IMR-90 (cell line): Measurements from ENCODE around the gene REPS1. TPM values are rescaled to one million over a fixed set of nuclear protein-coding genes. Genes with fewer than 3 reads are reported as not detected.

Experiments used
- ATAC-seq: fragments of 200-7000 bp; cut with Tn5 transposase; 2 replicates; pipeline ENCODE4 v1.9.1; 2020; ENCODE audit warnings: low read depth, mild to moderate bottlenecking, moderate library complexity
- BruUV-seq: library from RNA; stranded (reverse); fragments of 400-500 nt; replicated peaks from 2 replicates; lab custom pipeline; 2021; lab: Mats Ljungman, UMichigan
- CTCF ChIA-PET: fragments of 300-600 bp; formaldehyde crosslinking; extraction: SDS; loops from one replicate; lab custom pipeline; 2021; ENCODE audit warnings: antibody characterized with exemption; lab: Yijun Ruan, JAX
- POLR2A ChIA-PET: fragments of 300-600 bp; sonication (Branson Sonifier 250); formaldehyde crosslinking; loops from one replicate; lab custom pipeline; 2022; ENCODE audit warnings: antibody characterized with exemption; ENCODE audit not compliant: unreplicated experiment; lab: Charles Lee
- DNase-seq: peaks from one replicate; pipeline ENCODE4 v3.0.0; 2013
- H2AFZ ChIP-seq: replicated peaks from 2 replicates; pipeline ENCODE3; 2013; ENCODE audit warnings: low read length, mild to moderate bottlenecking; ENCODE audit not compliant: poor library complexity
- H2AK5ac ChIP-seq: 2 replicates; pipeline ENCODE4 v1.6.1; 2013; ENCODE audit warnings: low read depth, low read length, inconsistent platforms
- H2AK9ac ChIP-seq: replicated peaks from 2 replicates; pipeline ENCODE3; 2013; ENCODE audit warnings: mild to moderate bottlenecking, low read depth, low read length, moderate library complexity; ENCODE audit not compliant: poor library complexity
- H2BK120ac ChIP-seq: 2 replicates; pipeline ENCODE4 v1.6.1; 2013; ENCODE audit warnings: low read depth, low read length, inconsistent platforms
- H2BK15ac ChIP-seq: 3 replicates; pipeline ENCODE4 v1.6.1; 2013; ENCODE audit warnings: low read depth, low read length, inconsistent platforms
- H2BK20ac ChIP-seq: 2 replicates; pipeline ENCODE4 v1.6.1; 2013; ENCODE audit warnings: low read depth, mild to moderate bottlenecking, inconsistent platforms, low read length, moderate library complexity
- H2BK5ac ChIP-seq: 2 replicates; pipeline ENCODE4 v1.6.1; 2013; ENCODE audit warnings: mild to moderate bottlenecking, low read depth, low read length, inconsistent platforms; ENCODE audit not compliant: poor library complexity, severe bottlenecking
- H3K14ac ChIP-seq: replicated peaks from 2 replicates; pipeline ENCODE4 v1.6.1; 2013; ENCODE audit warnings: low read depth, low read length, inconsistent platforms
- H3K18ac ChIP-seq: 2 replicates; pipeline ENCODE4 v1.6.1; 2013; ENCODE audit warnings: low read depth, low read length, control low read depth
- H3K23ac ChIP-seq: 2 replicates; pipeline ENCODE4 v1.6.1; 2013; ENCODE audit warnings: low read depth, low read length, inconsistent platforms
- H3K27ac ChIP-seq: 2 replicates; pipeline ENCODE4 v1.5.1; 2013; ENCODE audit warnings: mild to moderate bottlenecking, control low read depth, low read length; ENCODE audit not compliant: insufficient read depth
- H3K27me3 ChIP-seq: 2 replicates; pipeline ENCODE4 v1.6.1; 2013; ENCODE audit warnings: low read length; ENCODE audit not compliant: control insufficient read depth, insufficient read depth
- H3K36me3 ChIP-seq: 2 replicates; pipeline ENCODE4 v1.6.1; 2013; ENCODE audit warnings: low read length, mixed read lengths; ENCODE audit not compliant: control insufficient read depth, insufficient read depth
- H3K4ac ChIP-seq: 2 replicates; pipeline ENCODE4 v1.6.1; 2013; ENCODE audit warnings: low read depth, low read length, inconsistent platforms
- H3K4me1 ChIP-seq: 2 replicates; pipeline ENCODE4 v1.6.1; 2013; ENCODE audit warnings: low read length, mixed read lengths; ENCODE audit not compliant: control insufficient read depth, insufficient read depth
- H3K4me2 ChIP-seq: 2 replicates; pipeline ENCODE4 v1.6.1; 2013; ENCODE audit warnings: low read depth, mild to moderate bottlenecking, control low read depth, low read length, moderate library complexity
- H3K4me3 ChIP-seq: 2 replicates; pipeline ENCODE4 v1.5.1; 2013; ENCODE audit warnings: low read depth, mild to moderate bottlenecking, control low read depth, low read length, moderate library complexity; ENCODE audit not compliant: insufficient read depth
- H3K56ac ChIP-seq: 2 replicates; pipeline ENCODE4 v1.6.1; 2013; ENCODE audit warnings: low read length, inconsistent platforms; ENCODE audit not compliant: insufficient read depth; ENCODE audit errors: extremely low read depth
- H3K79me1 ChIP-seq, 2 experiments: 2 replicates each; pipeline ENCODE4 v1.6.1; 2013; ENCODE audit warnings: low read length in 2 of 2, inconsistent platforms in 1 of 2, low read depth in 1 of 2
- H3K9ac ChIP-seq: 2 replicates; pipeline ENCODE4 v1.6.1; 2013; ENCODE audit warnings: low read depth, low read length, control low read depth
- H3K9me1 ChIP-seq: 2 replicates; pipeline ENCODE4 v1.6.1; 2013; ENCODE audit warnings: low read length, inconsistent platforms; ENCODE audit not compliant: insufficient read depth
- H3K9me3 ChIP-seq: 2 replicates; pipeline ENCODE4 v1.6.1; 2013; ENCODE audit warnings: low read length; ENCODE audit not compliant: control insufficient read depth, insufficient read depth
- H4K20me1 ChIP-seq: 2 replicates; pipeline ENCODE4 v1.6.1; 2013; ENCODE audit warnings: low read length, inconsistent platforms; ENCODE audit not compliant: insufficient read depth
- H4K5ac ChIP-seq: 2 replicates; pipeline ENCODE4 v1.6.1; 2013; ENCODE audit warnings: mild to moderate bottlenecking, low read depth, low read length, control low read depth
- H4K8ac ChIP-seq, 2 experiments: 2 replicates each; pipeline ENCODE4 v1.6.1; 2013; ENCODE audit warnings: low read depth in 2 of 2, low read length in 2 of 2, control low read depth in 1 of 2, inconsistent platforms in 1 of 2
- H4K91ac ChIP-seq: 2 replicates; pipeline ENCODE4 v1.6.1; 2013; ENCODE audit warnings: low read depth, low read length, inconsistent platforms; ENCODE audit not compliant: insufficient read depth
- BHLHE40 ChIP-seq: fragments of 150-350 bp; IDR thresholded peaks from 2 replicates; pipeline ENCODE4 v1.6.1; 2016; ENCODE audit warnings: mild to moderate bottlenecking, low read depth, low read length
- CEBPB ChIP-seq: IDR thresholded peaks from 2 replicates; pipeline ENCODE4 v1.6.1; 2012; ENCODE audit warnings: low read depth, low read length, improper control_type of control experiment
- CHD1 ChIP-seq: IDR thresholded peaks from 2 replicates; pipeline ENCODE4 v1.6.1; 2012; ENCODE audit warnings: low read depth, low read length, improper control_type of control experiment
- FOS ChIP-seq: fragments of 150-350 bp; IDR thresholded peaks from 2 replicates; pipeline ENCODE4 v1.6.1; 2016; ENCODE audit warnings: low read depth, low read length
- MAFK ChIP-seq: IDR thresholded peaks from 2 replicates; pipeline ENCODE4 v1.6.1; 2012; ENCODE audit warnings: low read depth, low read length, improper control_type of control experiment
- MAZ ChIP-seq: IDR thresholded peaks from 2 replicates; pipeline ENCODE4 v1.6.1; 2012; ENCODE audit warnings: low read depth, mild to moderate bottlenecking, low read length, improper control_type of control experiment, moderate library complexity, borderline replicate concordance
- MXI1 ChIP-seq: IDR thresholded peaks from 2 replicates; pipeline ENCODE4 v1.6.1; 2012; ENCODE audit warnings: low read depth, mild to moderate bottlenecking, low read length, moderate library complexity, borderline replicate concordance
- NFE2L2 ChIP-seq: fragments of 150-350 bp; IDR thresholded peaks from 2 replicates; pipeline ENCODE4 v1.6.1; 2016; ENCODE audit warnings: low read depth, mild to moderate bottlenecking, low read length
- POLR2A ChIP-seq: IDR thresholded peaks from 2 replicates; pipeline ENCODE4 v1.6.1; 2012; ENCODE audit warnings: mild to moderate bottlenecking, low read depth, low read length
- RAD21 ChIP-seq: IDR thresholded peaks from 2 replicates; pipeline ENCODE4 v1.6.1; 2012; ENCODE audit warnings: low read length, improper control_type of control experiment
- RCOR1 ChIP-seq: IDR thresholded peaks from 2 replicates; pipeline ENCODE4 v1.6.1; 2012; ENCODE audit warnings: mild to moderate bottlenecking, low read length, improper control_type of control experiment; ENCODE audit not compliant: insufficient replicate concordance
- RFX5 ChIP-seq: IDR thresholded peaks from 2 replicates; pipeline ENCODE4 v1.8.0; 2012; ENCODE audit warnings: low read depth, mild to moderate bottlenecking, low read length, moderate library complexity
- SMC3 ChIP-seq: fragments of 150-350 bp; IDR thresholded peaks from 2 replicates; pipeline ENCODE4 v1.6.1; 2016; ENCODE audit warnings: low read depth, mild to moderate bottlenecking, antibody characterized with exemption, low read length, moderate library complexity
- WGBS, 2 experiments: methylation state at CpG; one replicate each; pipeline versions ENCODE4 v1.1.5 to v1.1.7; 2013; ENCODE audit warnings: missing lambda C conversion rate in 2 of 2; ENCODE audit not compliant: insufficient read length in 1 of 2; ENCODE audit errors: extremely low coverage in 2 of 2; 5-methylcytosine and 5-hydroxymethylcytosine counted together
- dilution Hi-C: fragments of 300-500 bp; cut with HindIII; formaldehyde crosslinking; loops from one replicate; pipeline ENCODE4 v1.14.3; 2018; ENCODE audit warnings: low sequenced_read_pairs; ENCODE audit not compliant: unreplicated experiment
- in situ Hi-C: fragments of 300-500 bp; cut with MboI; formaldehyde crosslinking; loops from 3 replicates; pipeline ENCODE4 v1.14.3; 2019; ENCODE audit warnings: low sequenced_read_pairs, inconsistent platforms, mixed read lengths
- intact Hi-C: fragments of 100-400 bp; cut with micrococcal nuclease; formaldehyde crosslinking; loops from 2 replicates; pipeline ENCODE4 v1.10.0; 2022
- polyA plus RNA-seq, 3 experiments: library from polyadenylated mRNA; depleted of rRNA; stranded (reverse); fragments of >200 nt; gene quantifications; 2 replicates each; pipeline ENCODE4 v1.2.3, GENCODE V29; 2012; ENCODE audit warnings: low replicate concordance in 1 of 3
- total RNA-seq: library from RNA; depleted of rRNA; stranded (reverse); fragments of >200 nt; gene quantifications from 2 replicates; pipeline ENCODE4 v1.2.3, GENCODE V29; 2012
- TF ChIP-seq, protein P1 (sequence below): conservative IDR thresholded peaks from 2 replicates; pipeline ENCODE4 v1.5.1; 2012; ENCODE audit warnings: mild to moderate bottlenecking, low read depth, low read length, improper control_type of control experiment
- TF ChIP-seq, protein P2 (sequence below): fragments of 150-350 bp; IDR thresholded peaks from 2 replicates; pipeline ENCODE4 v1.6.1; 2017; ENCODE audit warnings: mild to moderate bottlenecking, antibody characterized with exemption, low read length, low read depth
- TF ChIP-seq, protein P3 (sequence below): fragments of 150-350 bp; IDR thresholded peaks from 2 replicates; pipeline ENCODE4 v1.6.1; 2016; ENCODE audit warnings: low read depth, mild to moderate bottlenecking, low read length, moderate library complexity, borderline replicate concordance

The REPS1 gene
- total and polyA plus RNA-seq, 2 of the 4 experiments (the other 2 are of a cell fraction): 21.9 to 24.2 TPM

DNA sequence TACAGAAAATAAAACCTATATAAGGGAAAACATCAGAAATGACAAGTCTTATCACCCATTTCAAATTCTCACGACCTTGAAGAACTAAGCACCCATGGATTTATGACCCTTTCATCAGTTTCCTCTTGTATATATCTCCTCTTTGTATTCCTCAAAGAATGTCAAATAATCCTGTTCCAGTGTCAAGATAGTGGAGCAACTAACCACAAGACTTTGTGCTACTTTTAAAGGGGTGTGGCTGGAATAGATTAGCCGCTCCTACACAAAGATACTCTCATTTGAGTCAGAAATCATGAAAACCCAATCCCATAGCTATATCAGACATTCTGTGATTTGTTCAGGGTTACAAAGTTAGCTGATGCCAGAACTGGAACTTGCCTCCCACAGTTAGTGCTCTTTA, 6.6 kb downstream of the REPS1 start:
- no peak overlapping the region for H3K23ac ChIP-seq
- CTCF ChIA-PET: no interaction called here
- H3K9me3 ChIP-seq: no peaks in the 10 kb centered on the region
- no peak for ATAC-seq
- H2AK9ac ChIP-seq: no peak overlapping the region
- no peak overlapping the region for H3K4ac ChIP-seq
- H3K27me3 ChIP-seq: no peaks in the 10 kb centered on the region
- no peak overlapping the region for H2BK5ac ChIP-seq
- dilution Hi-C loops (no loop called here), intact Hi-C loops (no loop called here), in situ Hi-C loops (loop anchor here (10.0 kb wide), 1 partner anchor 867 kb away; no protein-coding TSS in a partner anchor)
- H4K91ac ChIP-seq: no peak overlapping the region
- no peak overlapping the region for H3K9ac ChIP-seq
- H3K36me3 ChIP-seq: no peaks in the 10 kb centered on the region
- no peak overlapping the region for H2BK20ac ChIP-seq
- no peak for DNase-seq
- no peak for TF ChIP-seq SMC3
- no peak for TF ChIP-seq MXI1
- no peak for TF ChIP-seq POLR2A
- TF ChIP-seq FOS: no peak
- no peak for TF ChIP-seq MAFK
- no peak for TF ChIP-seq RAD21
- TF ChIP-seq, protein P1, sequence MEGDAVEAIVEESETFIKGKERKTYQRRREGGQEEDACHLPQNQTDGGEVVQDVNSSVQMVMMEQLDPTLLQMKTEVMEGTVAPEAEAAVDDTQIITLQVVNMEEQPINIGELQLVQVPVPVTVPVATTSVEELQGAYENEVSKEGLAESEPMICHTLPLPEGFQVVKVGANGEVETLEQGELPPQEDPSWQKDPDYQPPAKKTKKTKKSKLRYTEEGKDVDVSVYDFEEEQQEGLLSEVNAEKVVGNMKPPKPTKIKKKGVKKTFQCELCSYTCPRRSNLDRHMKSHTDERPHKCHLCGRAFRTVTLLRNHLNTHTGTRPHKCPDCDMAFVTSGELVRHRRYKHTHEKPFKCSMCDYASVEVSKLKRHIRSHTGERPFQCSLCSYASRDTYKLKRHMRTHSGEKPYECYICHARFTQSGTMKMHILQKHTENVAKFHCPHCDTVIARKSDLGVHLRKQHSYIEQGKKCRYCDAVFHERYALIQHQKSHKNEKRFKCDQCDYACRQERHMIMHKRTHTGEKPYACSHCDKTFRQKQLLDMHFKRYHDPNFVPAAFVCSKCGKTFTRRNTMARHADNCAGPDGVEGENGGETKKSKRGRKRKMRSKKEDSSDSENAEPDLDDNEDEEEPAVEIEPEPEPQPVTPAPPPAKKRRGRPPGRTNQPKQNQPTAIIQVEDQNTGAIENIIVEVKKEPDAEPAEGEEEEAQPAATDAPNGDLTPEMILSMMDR: no peak
- no peak for TF ChIP-seq MAZ
- TF ChIP-seq, protein P2, sequence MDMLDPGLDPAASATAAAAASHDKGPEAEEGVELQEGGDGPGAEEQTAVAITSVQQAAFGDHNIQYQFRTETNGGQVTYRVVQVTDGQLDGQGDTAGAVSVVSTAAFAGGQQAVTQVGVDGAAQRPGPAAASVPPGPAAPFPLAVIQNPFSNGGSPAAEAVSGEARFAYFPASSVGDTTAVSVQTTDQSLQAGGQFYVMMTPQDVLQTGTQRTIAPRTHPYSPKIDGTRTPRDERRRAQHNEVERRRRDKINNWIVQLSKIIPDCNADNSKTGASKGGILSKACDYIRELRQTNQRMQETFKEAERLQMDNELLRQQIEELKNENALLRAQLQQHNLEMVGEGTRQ: no peak
- TF ChIP-seq CHD1: no peak
- no peak for TF ChIP-seq BHLHE40
- no peak for TF ChIP-seq RFX5
- TF ChIP-seq RCOR1: no peak
- TF ChIP-seq CEBPB: no peak
- TF ChIP-seq, protein P3, sequence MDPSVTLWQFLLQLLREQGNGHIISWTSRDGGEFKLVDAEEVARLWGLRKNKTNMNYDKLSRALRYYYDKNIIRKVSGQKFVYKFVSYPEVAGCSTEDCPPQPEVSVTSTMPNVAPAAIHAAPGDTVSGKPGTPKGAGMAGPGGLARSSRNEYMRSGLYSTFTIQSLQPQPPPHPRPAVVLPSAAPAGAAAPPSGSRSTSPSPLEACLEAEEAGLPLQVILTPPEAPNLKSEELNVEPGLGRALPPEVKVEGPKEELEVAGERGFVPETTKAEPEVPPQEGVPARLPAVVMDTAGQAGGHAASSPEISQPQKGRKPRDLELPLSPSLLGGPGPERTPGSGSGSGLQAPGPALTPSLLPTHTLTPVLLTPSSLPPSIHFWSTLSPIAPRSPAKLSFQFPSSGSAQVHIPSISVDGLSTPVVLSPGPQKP: no peak
- TF ChIP-seq NFE2L2: no peak
- no peak overlapping the region for H3K4me3 ChIP-seq
- POLR2A ChIA-PET: no interaction called here
- no CpG with 5 or more reads among the region's 2 CpGs for WGBS, 2 experiments
- H4K20me1 ChIP-seq: peaks cover 18% of the 10 kb centered on the region; the same call in 1 of the 2 replicates
- no peak overlapping the region for H3K27ac ChIP-seq
- no peak overlapping the region for H4K5ac ChIP-seq
- H3K4me2 ChIP-seq: no peak overlapping the region
- no peak overlapping the region for H3K14ac ChIP-seq
- H3K56ac ChIP-seq: no peak overlapping the region
- no peak overlapping the region for H2AK5ac ChIP-seq
- no TSS peak for BruUV-seq
- no peak overlapping the region for H2BK15ac ChIP-seq
- no peak overlapping the region for H2AFZ ChIP-seq
- H3K9me1 ChIP-seq: peaks cover 4% of the 10 kb centered on the region; the same call in 1 of the 2 replicates
- H2BK120ac ChIP-seq: no peak overlapping the region
- H3K4me1 ChIP-seq: peaks cover 2% of the 10 kb centered on the region; the same call in 1 of the 2 replicates
- no peak overlapping the region for H4K8ac ChIP-seq
- H3K79me1 ChIP-seq: peaks cover 44 to 46% of the 10 kb centered on the region in 2 experiments
- no peak overlapping the region for H3K18ac ChIP-seq
